H1 (cell line): ENCODE results near the gene ZNF423. TPM values are rescaled to one million over a fixed set of nuclear protein-coding genes. Genes with fewer than 3 reads are reported as not detected.

Experiments used
- CTCF ChIA-PET: fragments of 300-600 bp; sonication (Branson Sonifier 250); formaldehyde crosslinking; loops from one replicate; lab custom pipeline; 2021; ENCODE audit not compliant: partially characterized antibody; lab: Charles Lee
- POLR2A ChIA-PET: fragments of 300-600 bp; sonication (Branson Sonifier 250); formaldehyde crosslinking; loops from one replicate; lab custom pipeline; 2021; ENCODE audit warnings: inconsistent platforms; ENCODE audit not compliant: partially characterized antibody; lab: Charles Lee
- DNase-seq, 2 experiments: peaks; one replicate each; pipeline versions ENCODE4 v3.0.0 to v3.0.0-alpha.2; 2010 to 2022; ENCODE audit warnings: low spot score in 2 of 2, low read depth in 1 of 2, mixed read lengths in 1 of 2
- FAIRE-seq: peaks from 2 replicates; lab custom pipeline; 2011; peaks lifted over from hg19 to GRCh38; lab: Jason Lieb, UNC
- H2AFZ ChIP-seq: 2 replicates; pipeline ENCODE4 v1.8.1; 2012; ENCODE audit warnings: low read length, inconsistent platforms
- H2AK5ac ChIP-seq: 2 replicates; pipeline ENCODE4 v1.6.1; 2013; ENCODE audit warnings: low read depth, low read length
- H2BK120ac ChIP-seq: replicated peaks from 2 replicates; pipeline ENCODE3; 2013; ENCODE audit warnings: low read depth, low read length, inconsistent platforms
- H2BK12ac ChIP-seq: 2 replicates; pipeline ENCODE4 v1.6.1; 2013; ENCODE audit warnings: low read depth, low read length
- H2BK15ac ChIP-seq: 2 replicates; pipeline ENCODE4 v1.6.1; 2013; ENCODE audit warnings: low read length
- H2BK20ac ChIP-seq: 2 replicates; pipeline ENCODE4 v1.6.1; 2013; ENCODE audit warnings: low read length
- H2BK5ac ChIP-seq: 2 replicates; pipeline ENCODE4 v1.6.1; 2013; ENCODE audit warnings: low read depth, low read length
- H3K14ac ChIP-seq: 2 replicates; pipeline ENCODE4 v1.6.1; 2013; ENCODE audit warnings: inconsistent platforms; ENCODE audit not compliant: insufficient read length
- H3K18ac ChIP-seq: 2 replicates; pipeline ENCODE4 v1.6.1; 2013; ENCODE audit warnings: low read length; ENCODE audit errors: extremely low read depth
- H3K23ac ChIP-seq: 2 replicates; pipeline ENCODE4 v1.6.1; 2013; ENCODE audit warnings: inconsistent platforms; ENCODE audit not compliant: insufficient read length
- H3K23me2 ChIP-seq: 2 replicates; pipeline ENCODE4 v1.6.1; 2013; ENCODE audit warnings: low read depth, low read length
- H3K27ac ChIP-seq: 2 replicates; pipeline ENCODE4 v1.6.1; 2011; ENCODE audit warnings: low read depth, low read length, inconsistent platforms
- H3K27me3 ChIP-seq, 4 experiments: replicated peaks in 1 of 4; 1 replicate in 1 of 4; 2 replicates in 3 of 4; pipeline versions ENCODE4 v1.6.1 to v1.8.1; 2011 to 2013; ENCODE audit warnings: low read length in 3 of 4, mild to moderate bottlenecking in 3 of 4, inconsistent platforms in 2 of 4, mixed read lengths in 2 of 4, moderate library complexity in 1 of 4; ENCODE audit not compliant: control insufficient read depth in 3 of 4, insufficient read depth in 3 of 4; ENCODE audit errors: extremely low read depth in 1 of 4
- H3K36me3 ChIP-seq, 4 experiments: 2 replicates each; pipeline versions ENCODE4 v1.6.1 to v1.8.1; 2011 to 2013; ENCODE audit warnings: mild to moderate bottlenecking in 4 of 4, low read length in 3 of 4, moderate library complexity in 2 of 4, control low read depth in 1 of 4, inconsistent platforms in 1 of 4; ENCODE audit not compliant: insufficient read depth in 4 of 4, control insufficient read depth in 2 of 4
- H3K4ac ChIP-seq: replicated peaks from 2 replicates; pipeline ENCODE3; 2013; ENCODE audit warnings: low read length, low read depth, mixed read lengths, inconsistent platforms; ENCODE audit not compliant: insufficient read length
- H3K4me1 ChIP-seq, 4 experiments: replicated peaks in 1 of 4; 1 replicate in 1 of 4; 2 replicates in 3 of 4; pipeline versions ENCODE4 v1.6.1 to v1.8.1; 2011 to 2013; ENCODE audit warnings: low read length in 3 of 4, inconsistent platforms in 2 of 4, mixed read lengths in 1 of 4; ENCODE audit not compliant: insufficient read depth in 4 of 4, control insufficient read depth in 3 of 4
- H3K4me2 ChIP-seq, 2 experiments: 2 replicates each; pipeline versions ENCODE4 v1.6.1 to v1.8.1; 2011 to 2013; ENCODE audit warnings: low read depth in 2 of 2, low read length in 2 of 2, control low read depth in 1 of 2, inconsistent platforms in 1 of 2, mild to moderate bottlenecking in 1 of 2; ENCODE audit not compliant: insufficient read depth in 1 of 2
- H3K4me3 ChIP-seq, 4 experiments: fragments of 200-600, 300-600 bp in 1 of 4; sonication (generic), shearing (Covaris generic), sonication (Bioruptor Twin) in 1 of 4; 2 replicates each; pipeline versions ENCODE4 v1.5.1 to v1.8.1; 2011 to 2016; ENCODE audit warnings: low read length in 4 of 4, low read depth in 3 of 4, control low read depth in 2 of 4, inconsistent platforms in 2 of 4, mild to moderate bottlenecking in 2 of 4, mixed read lengths in 1 of 4, moderate library complexity in 1 of 4; ENCODE audit not compliant: insufficient read depth in 2 of 4; ENCODE audit errors: extremely low read depth in 1 of 4
- H3K56ac ChIP-seq: replicated peaks from 2 replicates; pipeline ENCODE3; 2013; ENCODE audit warnings: low read depth, mild to moderate bottlenecking, mixed read lengths, low read length, inconsistent platforms; ENCODE audit not compliant: insufficient read length
- H3K79me1 ChIP-seq: 2 replicates; pipeline ENCODE4 v1.6.1; 2013; ENCODE audit warnings: low read depth, low read length, control low read depth
- H3K79me2 ChIP-seq, 2 experiments: 2 replicates each; pipeline versions ENCODE4 v1.6.1 to v1.8.1; 2012 to 2013; ENCODE audit warnings: low read length in 2 of 2, mild to moderate bottlenecking in 2 of 2, inconsistent platforms in 1 of 2; ENCODE audit not compliant: insufficient read depth in 2 of 2, control insufficient read depth in 1 of 2
- H3K9ac ChIP-seq, 4 experiments: replicated peaks in 1 of 4; 1 replicate in 1 of 4; 2 replicates in 3 of 4; pipeline versions ENCODE4 v1.6.1 to v1.8.1; 2011 to 2013; ENCODE audit warnings: low read depth in 3 of 4, low read length in 3 of 4, control low read depth in 2 of 4, mild to moderate bottlenecking in 2 of 4, moderate library complexity in 2 of 4, inconsistent platforms in 1 of 4; ENCODE audit errors: extremely low read depth in 1 of 4
- H3K9me3 ChIP-seq, 2 experiments: 2 replicates each; pipeline versions ENCODE4 v1.6.1 to v1.8.1; 2012 to 2013; ENCODE audit warnings: mild to moderate bottlenecking in 2 of 2, moderate library complexity in 2 of 2, control low read depth in 1 of 2, inconsistent platforms in 1 of 2, low read depth in 1 of 2, low read length in 1 of 2, mixed read lengths in 1 of 2; ENCODE audit not compliant: insufficient read depth in 2 of 2
- H4K20me1 ChIP-seq, 2 experiments: replicated peaks in 1 of 2; 2 replicates each; pipeline versions ENCODE3 to v1.8.1; 2011 to 2013; ENCODE audit warnings: inconsistent platforms in 2 of 2, low read length in 2 of 2, mild to moderate bottlenecking in 1 of 2; ENCODE audit not compliant: insufficient read depth in 2 of 2, control insufficient read depth in 1 of 2
- H4K5ac ChIP-seq: 2 replicates; pipeline ENCODE4 v1.6.1; 2013; ENCODE audit warnings: low read length, low read depth, mixed read lengths, inconsistent platforms; ENCODE audit not compliant: insufficient read length
- H4K8ac ChIP-seq: 2 replicates; pipeline ENCODE4 v1.8.0; 2013; ENCODE audit warnings: mild to moderate bottlenecking, moderate library complexity, low read length, inconsistent platforms; ENCODE audit not compliant: insufficient read depth; ENCODE audit errors: extremely low read depth
- H4K91ac ChIP-seq: replicated peaks from 2 replicates; pipeline ENCODE3; 2013; ENCODE audit warnings: low read length, mixed read lengths, inconsistent platforms; ENCODE audit not compliant: insufficient read length
- GTF2F1 ChIP-seq: IDR thresholded peaks from 2 replicates; pipeline ENCODE4 v1.6.1; 2012; ENCODE audit warnings: low read depth, low read length, improper control_type of control experiment, borderline replicate concordance
- POLR2A ChIP-seq, 2 experiments: IDR thresholded peaks; 1 replicate in 1 of 2; 2 replicates in 1 of 2; pipeline ENCODE4 v1.6.1; 2011; ENCODE audit warnings: low read depth in 2 of 2, low read length in 2 of 2, mild to moderate bottlenecking in 2 of 2; ENCODE audit errors: control extremely low read depth in 1 of 2
- POU5F1 ChIP-seq: IDR thresholded peaks from 2 replicates; pipeline ENCODE4 v1.6.1; 2011; ENCODE audit warnings: low read depth, mild to moderate bottlenecking, low read length, moderate library complexity
- RNF2 ChIP-seq: fragments of 200-900, 300-1000 bp; sonication (generic); IDR thresholded peaks from 2 replicates; pipeline ENCODE4 v1.7.1; 2016; ENCODE audit warnings: borderline replicate concordance, low read depth, mild to moderate bottlenecking, antibody characterized with exemption, low read length; ENCODE audit not compliant: poor library complexity, severe bottlenecking; ENCODE audit errors: missing control alignments
- WGBS, 2 experiments: shearing (Covaris generic) in 1 of 2; methylation state at CpG; one replicate each; pipeline versions ENCODE4 v1.1.6 to v1.1.7; 2013 to 2015; ENCODE audit warnings: low lambda C conversion rate in 2 of 2, mixed read lengths in 2 of 2, inconsistent platforms in 1 of 2, low coverage in 1 of 2, missing lambda C conversion rate in 1 of 2; ENCODE audit not compliant: insufficient replicate concordance in 2 of 2, insufficient coverage in 1 of 2, insufficient read length in 1 of 2; ENCODE audit errors: extremely low coverage in 1 of 2, missing lambda C conversion rate in 1 of 2; 5-methylcytosine and 5-hydroxymethylcytosine counted together
- polyA plus RNA-seq, 7 experiments: library from polyadenylated mRNA; depleted of rRNA in 3 of 7; stranded (reverse) in 5 of 7; unstranded in 2 of 7; fragments of >200 nt in 5 of 7; fragments of 200-250 nt in 2 of 7; gene quantifications; 1 replicate in 5 of 7; 2 replicates in 1 of 7; 4 replicates in 1 of 7; pipeline versions ENCODE4 v1.2.1 to v1.2.3, GENCODE V29; 2011 to 2013; ENCODE audit warnings: missing spikeins in 2 of 7, mixed read lengths in 2 of 7
- total RNA-seq: library from RNA; stranded (reverse); fragmentation: NEBNext Ultra II Directional; extraction: Animal tissue kit (Norgen Biotek cat#: 25700); gene quantifications from 2 replicates; pipeline ENCODE4 v1.2.1, GENCODE V29; 2021

The ZNF423 gene
- total and polyA plus RNA-seq, 2 of the 8 experiments (the other 6 are each of a cell fraction or from before 2014, with no cell fraction given) = 38.2 to 52.3 TPM

DNA sequence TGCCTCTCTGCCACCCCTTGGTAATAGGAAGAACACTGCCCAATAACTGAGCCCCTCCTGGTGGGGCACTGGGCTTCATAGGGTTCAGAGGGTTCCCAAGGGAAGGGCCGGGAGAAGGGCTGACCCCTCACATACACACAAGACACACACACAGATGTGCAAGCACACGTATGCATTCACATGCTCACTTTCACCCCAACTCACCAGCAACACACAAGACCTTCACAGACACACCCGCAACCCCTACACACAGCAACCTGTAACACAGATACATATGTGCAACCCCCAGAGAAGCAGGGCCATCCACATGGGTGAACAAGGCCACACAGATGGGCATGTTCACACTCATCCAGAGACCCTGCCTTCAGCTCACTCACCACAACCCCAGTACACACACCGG lies 225.1 kb downstream of the ZNF423 start:
- peaks cover 0 to 3% of the 10 kb centered on the region in 2 experiments; a peak in 1 of 4 replicates for H3K79me2 ChIP-seq
- H3K9ac ChIP-seq = no peak overlapping the region
- no peak overlapping the region for H2AFZ ChIP-seq
- FAIRE-seq (no peak), DNase-seq (no peak)
- peaks cover 0 to 8% of the 10 kb centered on the region in 2 experiments for H4K20me1 ChIP-seq
- peaks cover 0 to 8% (median 5%) of the 10 kb centered on the region in 4 experiments; a peak in 5 of 8 replicates for H3K36me3 ChIP-seq
- no peak overlapping the region for H3K4ac ChIP-seq
- H2BK5ac ChIP-seq = no peak overlapping the region; the same call in 1 of the 2 replicates
- no peak overlapping the region for H3K18ac ChIP-seq
- peaks cover 2% of the 10 kb centered on the region; the same call in 1 of the 2 replicates for H3K79me1 ChIP-seq
- H4K91ac ChIP-seq = no peak overlapping the region
- ChIA-PET CTCF (interaction anchor here (0.9 to 1.2 kb wide), 3 partner anchors 10 to 165 kb away, joined by 3 to 6 read pairs (median 3); no protein-coding TSS in a partner anchor), POLR2A (interaction anchor here (2.2 kb wide), 1 partner anchor 9 kb away, joined by 4 read pairs; no protein-coding TSS in a partner anchor)
- H3K4me3 ChIP-seq = no peak overlapping the region
- H3K27ac ChIP-seq = no peak overlapping the region
- no peak overlapping the region for H2BK120ac ChIP-seq
- H4K5ac ChIP-seq = no peak overlapping the region
- no peak overlapping the region for H3K23ac ChIP-seq
- whole genome bisulfite sequencing, 2 experiments = 92% methylated on average over 4 of the region's 4 CpGs; no CpG with 5 or more reads in 1 of the 2 experiments
- peak overlapping the region; percentile 86; the same call in 1 of the 2 replicates for H2AK5ac ChIP-seq
- peaks cover 4 to 9% of the 10 kb centered on the region in 2 experiments; a peak in 2 of 4 replicates for H3K9me3 ChIP-seq
- peak overlapping the region; percentile 50; the same call in 1 of the 2 replicates for H2BK12ac ChIP-seq
- no peak overlapping the region for H3K14ac ChIP-seq
- H4K8ac ChIP-seq = no peak overlapping the region
- no peak overlapping the region for H2BK15ac ChIP-seq
- H2BK20ac ChIP-seq = no peak overlapping the region
- no peak overlapping the region for H3K56ac ChIP-seq
- TF ChIP-seq GTF2F1 (no peak), RNF2 (no peak), POU5F1 (no peak), POLR2A (IDR thresholded peaks at IDR 0.05; ENCODE audit: control extremely low read depth in 1 of 2, low read depth in 2 of 2, low read length in 2 of 2) (no peak)
- H3K23me2 ChIP-seq = peaks cover 20% of the 10 kb centered on the region; the same call in 1 of the 2 replicates
- no peak overlapping the region for H3K4me2 ChIP-seq
- H3K27me3 ChIP-seq = no peaks in the 10 kb centered on the region
- H3K4me1 ChIP-seq = no peaks in the 10 kb centered on the region; a peak in 1 of 7 replicates
